Measurements from ENCODE around the gene PTPN14.

DNA sequence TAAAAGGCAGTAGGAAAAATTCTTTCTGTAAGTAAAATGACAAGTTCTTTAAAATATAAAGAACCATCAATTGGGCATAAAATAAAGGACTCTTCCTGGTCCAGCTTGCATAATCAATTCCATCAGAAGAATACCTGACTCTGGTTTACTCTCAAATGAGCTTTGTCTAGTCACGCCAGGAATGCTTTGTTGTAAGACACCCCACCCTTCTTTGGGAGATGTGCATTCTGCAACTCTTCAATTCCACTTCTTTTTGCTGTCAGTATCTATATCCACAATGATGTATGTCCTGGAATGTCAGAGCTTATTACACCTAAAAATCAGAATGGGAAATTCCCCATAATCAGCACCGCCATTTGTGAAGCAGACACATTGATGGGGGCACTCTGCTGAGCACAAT is 76.1 kb downstream of the PTPN14 start:
- no peak for TF ChIP-seq POLR2A (IDR thresholded peaks at IDR 0.05; ENCODE audit: low read depth, low read length)
- TF ChIP-seq, protein P1, sequence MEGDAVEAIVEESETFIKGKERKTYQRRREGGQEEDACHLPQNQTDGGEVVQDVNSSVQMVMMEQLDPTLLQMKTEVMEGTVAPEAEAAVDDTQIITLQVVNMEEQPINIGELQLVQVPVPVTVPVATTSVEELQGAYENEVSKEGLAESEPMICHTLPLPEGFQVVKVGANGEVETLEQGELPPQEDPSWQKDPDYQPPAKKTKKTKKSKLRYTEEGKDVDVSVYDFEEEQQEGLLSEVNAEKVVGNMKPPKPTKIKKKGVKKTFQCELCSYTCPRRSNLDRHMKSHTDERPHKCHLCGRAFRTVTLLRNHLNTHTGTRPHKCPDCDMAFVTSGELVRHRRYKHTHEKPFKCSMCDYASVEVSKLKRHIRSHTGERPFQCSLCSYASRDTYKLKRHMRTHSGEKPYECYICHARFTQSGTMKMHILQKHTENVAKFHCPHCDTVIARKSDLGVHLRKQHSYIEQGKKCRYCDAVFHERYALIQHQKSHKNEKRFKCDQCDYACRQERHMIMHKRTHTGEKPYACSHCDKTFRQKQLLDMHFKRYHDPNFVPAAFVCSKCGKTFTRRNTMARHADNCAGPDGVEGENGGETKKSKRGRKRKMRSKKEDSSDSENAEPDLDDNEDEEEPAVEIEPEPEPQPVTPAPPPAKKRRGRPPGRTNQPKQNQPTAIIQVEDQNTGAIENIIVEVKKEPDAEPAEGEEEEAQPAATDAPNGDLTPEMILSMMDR (conservative IDR thresholded peaks at IDR 0.05; ENCODE audit: low read depth, low read length) = no peak
- TF ChIP-seq, protein P2, sequence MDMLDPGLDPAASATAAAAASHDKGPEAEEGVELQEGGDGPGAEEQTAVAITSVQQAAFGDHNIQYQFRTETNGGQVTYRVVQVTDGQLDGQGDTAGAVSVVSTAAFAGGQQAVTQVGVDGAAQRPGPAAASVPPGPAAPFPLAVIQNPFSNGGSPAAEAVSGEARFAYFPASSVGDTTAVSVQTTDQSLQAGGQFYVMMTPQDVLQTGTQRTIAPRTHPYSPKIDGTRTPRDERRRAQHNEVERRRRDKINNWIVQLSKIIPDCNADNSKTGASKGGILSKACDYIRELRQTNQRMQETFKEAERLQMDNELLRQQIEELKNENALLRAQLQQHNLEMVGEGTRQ (IDR thresholded peaks at IDR 0.05; ENCODE audit: low read depth, low read length) = no peak
- no peak for TF ChIP-seq CHD1 (IDR thresholded peaks at IDR 0.05; ENCODE audit: low read depth, low read length)
- no peak for TF ChIP-seq BHLHE40 (IDR thresholded peaks at IDR 0.05; ENCODE audit: low read depth, low read length)
- no peak for TF ChIP-seq MAFK (IDR thresholded peaks at IDR 0.05; ENCODE audit: low read depth, low read length)
- TF ChIP-seq NFE2L2 (IDR thresholded peaks at IDR 0.05; ENCODE audit: low read depth, low read length) = no peak

All from IMR-90 (cell line).